ENCODE data around the gene KRTAP5-11.
"Not testable (repeated sequence)": the region's sequence is repeated elsewhere in the genome, so short reads cannot be mapped to it uniquely, and the experiment has no call there.

GRCh38 chr11:71603221-71603620, 20.5 kb upstream of the KRTAP5-11 start:
- not testable (repeated sequence) for TF ChIP-seq EZH2phosphoT487 (IDR thresholded peaks at IDR 0.05; ENCODE audit: insufficient read depth, low read depth); EZH2 (IDR thresholded peaks at IDR 0.05; ENCODE audit: insufficient read depth, poor library complexity, severe bottlenecking)

Measured in GM23248 (cell line).